SK-N-SH (cell line): ENCODE data around the gene REC114. TPM values are rescaled to one million over a fixed set of nuclear protein-coding genes. Genes with fewer than 3 reads are reported as not detected.
"Not testable (repeated sequence)": the region's sequence is repeated elsewhere in the genome, so short reads cannot be mapped to it uniquely, and the experiment has no call there.

Experiments used
- CTCF ChIA-PET: fragments of 300-600, 350-600 bp; formaldehyde crosslinking; extraction: SDS; loops from one replicate; lab custom pipeline; 2021; lab: Yijun Ruan, JAX
- POLR2A ChIA-PET: fragments of 350-600 bp; sonication (Branson Sonifier 250); formaldehyde crosslinking; extraction: SDS; loops from one replicate; lab custom pipeline; 2020; ENCODE audit warnings: antibody characterized with exemption, inconsistent platforms; lab: Yijun Ruan, JAX
- DNase-seq: peaks from one replicate; pipeline ENCODE4 v3.0.0; 2012
- H2AFZ ChIP-seq: fragments of 200-600 bp; sonication (generic); 2 replicates; pipeline ENCODE4 v1.8.1; 2016; ENCODE audit warnings: antibody characterized with exemption, mild to moderate bottlenecking, low read depth
- H3F3A ChIP-seq: fragments of 200-600 bp; sonication (generic); replicated peaks from 2 replicates; pipeline ENCODE3; 2016; ENCODE audit warnings: antibody characterized with exemption, mild to moderate bottlenecking; ENCODE audit not compliant: insufficient read depth
- H3K27ac ChIP-seq, 2 experiments: fragments of 200-500 bp in 1 of 2; fragments of 200-600 bp in 1 of 2; sonication (Bioruptor generic) in 1 of 2; sonication (generic), shearing (Covaris generic) in 1 of 2; 2 replicates each; pipeline versions ENCODE4 v1.5.1 to v1.6.1; 2014 to 2016; ENCODE audit warnings: low read depth in 2 of 2, inconsistent platforms in 1 of 2, low read length in 1 of 2, mild to moderate bottlenecking in 1 of 2, mixed read lengths in 1 of 2
- H3K27me3 ChIP-seq: fragments of 200-600 bp; sonication (generic), shearing (Covaris generic); 2 replicates; pipeline ENCODE4 v1.6.1; 2016; ENCODE audit warnings: mixed run types; ENCODE audit not compliant: insufficient read depth
- H3K36me3 ChIP-seq, 2 experiments: fragments of 200-500 bp in 1 of 2; fragments of 200-600 bp in 1 of 2; sonication (Bioruptor generic) in 1 of 2; sonication (generic) in 1 of 2; replicated peaks in 1 of 2; 2 replicates each; pipeline versions ENCODE3 to v1.5.1; 2014 to 2016; ENCODE audit warnings: low read length in 1 of 2, mild to moderate bottlenecking in 1 of 2; ENCODE audit not compliant: insufficient read depth in 2 of 2, control insufficient read depth in 1 of 2
- H3K4me1 ChIP-seq, 2 experiments: fragments of 200-500 bp in 1 of 2; fragments of 200-600 bp in 1 of 2; sonication (Bioruptor generic) in 1 of 2; sonication (generic), shearing (Covaris generic) in 1 of 2; 2 replicates each; pipeline versions ENCODE4 v1.5.1 to v1.6.1; 2014 to 2016; ENCODE audit warnings: low read depth in 1 of 2, low read length in 1 of 2, mixed run types in 1 of 2; ENCODE audit not compliant: insufficient read depth in 2 of 2, control insufficient read depth in 1 of 2
- H3K4me2 ChIP-seq: fragments of 200-600 bp; sonication (generic), shearing (Covaris generic); 2 replicates; pipeline ENCODE4 v1.6.1; 2017; ENCODE audit warnings: mixed run types
- H3K4me3 ChIP-seq, 2 experiments: fragments of 200-500 bp in 1 of 2; fragments of 200-600 bp in 1 of 2; sonication (Bioruptor generic) in 1 of 2; sonication (generic), shearing (Covaris generic) in 1 of 2; 2 replicates each; pipeline versions ENCODE4 v1.5.1 to v1.8.1; 2014 to 2016; ENCODE audit warnings: low read depth in 2 of 2, inconsistent platforms in 1 of 2, low read length in 1 of 2, mild to moderate bottlenecking in 1 of 2, mixed read lengths in 1 of 2, moderate library complexity in 1 of 2
- H3K79me2 ChIP-seq: fragments of 200-600 bp; sonication (generic); 2 replicates; pipeline ENCODE4 v1.8.1; 2017; ENCODE audit warnings: mild to moderate bottlenecking; ENCODE audit not compliant: insufficient read depth
- H3K9ac ChIP-seq: fragments of 200-600 bp; sonication (generic); 2 replicates; pipeline ENCODE4 v1.6.1; 2017; ENCODE audit warnings: mixed run types
- H3K9me2 ChIP-seq: fragments of 200-600 bp; sonication (generic); 2 replicates; pipeline ENCODE4 v1.6.1; 2017; ENCODE audit warnings: mixed run types
- H3K9me3 ChIP-seq: fragments of 200-600 bp; sonication (generic); 2 replicates; pipeline ENCODE4 v1.6.1; 2017; ENCODE audit warnings: mixed run types, mild to moderate bottlenecking, moderate library complexity
- H4K20me1 ChIP-seq: fragments of 200-600 bp; sonication (generic); 2 replicates; pipeline ENCODE4 v1.6.1; 2017; ENCODE audit warnings: mild to moderate bottlenecking, mixed run types; ENCODE audit not compliant: insufficient read depth
- FOXJ3 ChIP-seq: sonication (generic); formaldehyde crosslinking; IDR thresholded peaks from 2 replicates; pipeline ENCODE4 v1.5.1; 2020; ENCODE audit warnings: mild to moderate bottlenecking, missing genetic modification reagents
- GATA2 ChIP-seq: sonication (generic); formaldehyde crosslinking; IDR thresholded peaks from 2 replicates; pipeline ENCODE4 v1.5.0; 2020; ENCODE audit warnings: mild to moderate bottlenecking, missing genetic modification reagents
- JUND ChIP-seq: IDR thresholded peaks from 2 replicates; pipeline ENCODE4 v1.4.0; 2012
- NFIC ChIP-seq: IDR thresholded peaks from 2 replicates; pipeline ENCODE4 v1.4.0; 2012; ENCODE audit warnings: borderline replicate concordance
- RXRA ChIP-seq: IDR thresholded peaks from 2 replicates; pipeline ENCODE4 v1.4.0; 2012; ENCODE audit warnings: low read depth, mild to moderate bottlenecking, borderline replicate concordance
- SIN3A ChIP-seq: IDR thresholded peaks from 2 replicates; pipeline ENCODE4 v1.6.1; 2012; ENCODE audit warnings: low read depth, mild to moderate bottlenecking, low read length, moderate library complexity, borderline replicate concordance
- TAF1 ChIP-seq: IDR thresholded peaks from 2 replicates; pipeline ENCODE4 v1.6.1; 2012; ENCODE audit warnings: low read depth, mild to moderate bottlenecking, low read length, moderate library complexity, borderline replicate concordance
- WGBS: methylation state at CpG from one replicate; pipeline ENCODE4 v1.1.6; 2017; ENCODE audit warnings: low lambda C conversion rate; 5-methylcytosine and 5-hydroxymethylcytosine counted together
- polyA plus RNA-seq, 3 experiments: library from polyadenylated mRNA; depleted of rRNA; stranded (reverse); fragments of >200 nt; gene quantifications; 2 replicates each; pipeline ENCODE4 v1.2.3, GENCODE V29; 2012
- TF ChIP-seq, protein P1 (sequence below): fragments of 200-600 bp; sonication (generic); IDR thresholded peaks from 2 replicates; pipeline ENCODE4 v1.6.1; 2017; ENCODE audit warnings: antibody characterized with exemption, mild to moderate bottlenecking, moderate library complexity
- TF ChIP-seq, protein P2 (sequence below): IDR thresholded peaks from 2 replicates; pipeline ENCODE4; 2012

Gene REC114
- polyA plus RNA-seq, 1 of the 3 experiments (the other 2 are of a cell fraction) = not detected

DNA sequence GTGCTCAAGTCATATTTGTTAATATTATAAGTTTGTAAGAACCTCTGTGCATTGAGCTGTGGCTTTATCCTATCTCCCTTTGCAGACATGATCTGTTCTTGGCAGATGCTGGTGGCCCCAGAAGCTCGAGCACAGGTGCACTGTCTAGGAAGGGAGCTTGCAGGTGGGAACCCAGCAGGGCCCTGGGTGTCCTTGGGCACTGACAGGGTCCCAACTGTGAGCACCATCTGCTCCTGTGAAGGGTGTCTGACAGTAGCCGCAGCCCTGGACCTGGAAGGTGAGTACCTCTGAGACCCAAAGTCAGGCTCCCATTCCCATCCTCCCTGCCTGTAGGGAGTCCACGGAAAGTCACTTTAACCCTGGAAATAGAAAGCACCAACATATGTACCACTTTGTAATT, 2.4 kb upstream of the REC114 start:
- 25% methylated on average over 3 of the region's 3 CpGs for WGBS
- Histone ChIP-seq H2AFZ (no peak overlapping the region), H3K79me2 (no peaks in the 10 kb centered on the region), H3F3A (no peaks in the 10 kb centered on the region), H3K4me2 (no peak overlapping the region), H4K20me1 (no peaks in the 10 kb centered on the region), H3K9ac (no peak overlapping the region), H3K27ac (no peak overlapping the region), H3K4me3 (no peak overlapping the region), H3K4me1 (no peaks in the 10 kb centered on the region), H3K27me3 (peaks cover 13% of the 10 kb centered on the region; the same call in 1 of the 2 replicates), H3K9me3 (no peaks in the 10 kb centered on the region), H3K9me2 (no peaks in the 10 kb centered on the region), H3K36me3 (no peaks in the 10 kb centered on the region)
- ChIA-PET CTCF (interaction anchor here (1.0 to 1.1 kb wide), 2 partner anchors 13 to 236 kb away, joined by 3 read pairs; no protein-coding TSS in a partner anchor), POLR2A (no interaction called here)
- TF ChIP-seq FOXJ3 (CRISPR knock-in tag) = no peak
- TF ChIP-seq JUND = no peak
- TF ChIP-seq, protein P1, sequence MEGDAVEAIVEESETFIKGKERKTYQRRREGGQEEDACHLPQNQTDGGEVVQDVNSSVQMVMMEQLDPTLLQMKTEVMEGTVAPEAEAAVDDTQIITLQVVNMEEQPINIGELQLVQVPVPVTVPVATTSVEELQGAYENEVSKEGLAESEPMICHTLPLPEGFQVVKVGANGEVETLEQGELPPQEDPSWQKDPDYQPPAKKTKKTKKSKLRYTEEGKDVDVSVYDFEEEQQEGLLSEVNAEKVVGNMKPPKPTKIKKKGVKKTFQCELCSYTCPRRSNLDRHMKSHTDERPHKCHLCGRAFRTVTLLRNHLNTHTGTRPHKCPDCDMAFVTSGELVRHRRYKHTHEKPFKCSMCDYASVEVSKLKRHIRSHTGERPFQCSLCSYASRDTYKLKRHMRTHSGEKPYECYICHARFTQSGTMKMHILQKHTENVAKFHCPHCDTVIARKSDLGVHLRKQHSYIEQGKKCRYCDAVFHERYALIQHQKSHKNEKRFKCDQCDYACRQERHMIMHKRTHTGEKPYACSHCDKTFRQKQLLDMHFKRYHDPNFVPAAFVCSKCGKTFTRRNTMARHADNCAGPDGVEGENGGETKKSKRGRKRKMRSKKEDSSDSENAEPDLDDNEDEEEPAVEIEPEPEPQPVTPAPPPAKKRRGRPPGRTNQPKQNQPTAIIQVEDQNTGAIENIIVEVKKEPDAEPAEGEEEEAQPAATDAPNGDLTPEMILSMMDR = no peak
- no peak for TF ChIP-seq NFIC
- no peak for DNase-seq

- H3K4me3 ChIP-seq = no peak overlapping the region
- no peaks in the 10 kb centered on the region for H3K36me3 ChIP-seq
- H3K27me3 ChIP-seq = peaks cover 13% of the 10 kb centered on the region; the same call in 1 of the 2 replicates
- WGBS = 71% methylated on average over 11 of the region's 11 CpGs
- H3K9me2 ChIP-seq = no peaks in the 10 kb centered on the region
- POLR2A ChIA-PET = no interaction called here
- H3F3A ChIP-seq = no peaks in the 10 kb centered on the region
- CTCF ChIA-PET = no interaction called here
- no peak overlapping the region for H2AFZ ChIP-seq
- no peaks in the 10 kb centered on the region for H3K79me2 ChIP-seq
- no peaks in the 10 kb centered on the region for H3K9me3 ChIP-seq
- H3K4me1 ChIP-seq = no peaks in the 10 kb centered on the region
- H4K20me1 ChIP-seq = no peaks in the 10 kb centered on the region
- TF ChIP-seq, protein P1 = no peak
- no peak for TF ChIP-seq SIN3A
- TF ChIP-seq TAF1 = no peak
- TF ChIP-seq GATA2 (CRISPR knock-in tag) = no peak
- TF ChIP-seq, protein P2, sequence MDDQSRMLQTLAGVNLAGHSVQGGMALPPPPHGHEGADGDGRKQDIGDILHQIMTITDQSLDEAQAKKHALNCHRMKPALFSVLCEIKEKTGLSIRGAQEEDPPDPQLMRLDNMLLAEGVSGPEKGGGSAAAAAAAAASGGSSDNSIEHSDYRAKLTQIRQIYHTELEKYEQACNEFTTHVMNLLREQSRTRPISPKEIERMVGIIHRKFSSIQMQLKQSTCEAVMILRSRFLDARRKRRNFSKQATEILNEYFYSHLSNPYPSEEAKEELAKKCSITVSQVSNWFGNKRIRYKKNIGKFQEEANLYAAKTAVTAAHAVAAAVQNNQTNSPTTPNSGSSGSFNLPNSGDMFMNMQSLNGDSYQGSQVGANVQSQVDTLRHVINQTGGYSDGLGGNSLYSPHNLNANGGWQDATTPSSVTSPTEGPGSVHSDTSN = no peak
- TF ChIP-seq RXRA = no peak
- TF ChIP-seq, all 33 proteins: peak for 0
- no peak for DNase-seq
- no peak overlapping the region for H3K27ac ChIP-seq
- no peak overlapping the region for H3K4me2 ChIP-seq
- no peak overlapping the region for H3K9ac ChIP-seq
These were observed 543 bp upstream of the REC114 start for GRCh38 chr15:73442421-73442820.

- H3K36me3 ChIP-seq, H3K79me2 ChIP-seq, H3K27me3 ChIP-seq, POLR2A ChIA-PET, H3F3A ChIP-seq, H3K4me1 ChIP-seq, H4K20me1 ChIP-seq, H3K4me2 ChIP-seq, H3K9me3 ChIP-seq, H3K4me3 ChIP-seq, H3K9me2 ChIP-seq, H3K27ac ChIP-seq, H3K9ac ChIP-seq, DNase-seq, H2AFZ ChIP-seq: not testable (repeated sequence)
- CTCF ChIA-PET = interaction anchor here (0.7 kb wide), 1 partner anchor 10 kb away, joined by 3 read pairs; no protein-coding TSS in a partner anchor
- WGBS = 68% methylated on average over 4 of the region's 5 CpGs
These were observed 4.5 kb downstream of the REC114 start for GRCh38 chr15:73447471-73447870.

- H3K9ac ChIP-seq, H3F3A ChIP-seq, H3K4me1 ChIP-seq, POLR2A ChIA-PET, H4K20me1 ChIP-seq, H3K9me3 ChIP-seq, H3K27me3 ChIP-seq, CTCF ChIA-PET, H3K4me3 ChIP-seq, H3K4me2 ChIP-seq, H3K9me2 ChIP-seq, DNase-seq, H3K79me2 ChIP-seq, H3K27ac ChIP-seq, H3K36me3 ChIP-seq, H2AFZ ChIP-seq: not testable (repeated sequence)
- 51% methylated on average over 4 of the region's 5 CpGs for WGBS
These were observed 5.3 kb downstream of the REC114 start for GRCh38 chr15:73448158-73448758.
